DND-41 (cell line): ENCODE measurements around the gene CDH1.

ENCODE experiments used
- EZH2 ChIP-seq: IDR thresholded peaks from 3 replicates; pipeline ENCODE4 v1.6.1; 2012; ENCODE audit warnings: borderline replicate concordance, low read depth, mild to moderate bottlenecking, moderate library complexity, low read length, inconsistent platforms; ENCODE audit not compliant: severe bottlenecking
- TF ChIP-seq, protein P1 (sequence below): IDR thresholded peaks from 2 replicates; pipeline ENCODE4 v1.5.1; 2012; ENCODE audit warnings: borderline replicate concordance, low read length, moderate library complexity, mild to moderate bottlenecking; ENCODE audit not compliant: poor library complexity, severe bottlenecking; ENCODE audit errors: extremely low read depth

DNA sequence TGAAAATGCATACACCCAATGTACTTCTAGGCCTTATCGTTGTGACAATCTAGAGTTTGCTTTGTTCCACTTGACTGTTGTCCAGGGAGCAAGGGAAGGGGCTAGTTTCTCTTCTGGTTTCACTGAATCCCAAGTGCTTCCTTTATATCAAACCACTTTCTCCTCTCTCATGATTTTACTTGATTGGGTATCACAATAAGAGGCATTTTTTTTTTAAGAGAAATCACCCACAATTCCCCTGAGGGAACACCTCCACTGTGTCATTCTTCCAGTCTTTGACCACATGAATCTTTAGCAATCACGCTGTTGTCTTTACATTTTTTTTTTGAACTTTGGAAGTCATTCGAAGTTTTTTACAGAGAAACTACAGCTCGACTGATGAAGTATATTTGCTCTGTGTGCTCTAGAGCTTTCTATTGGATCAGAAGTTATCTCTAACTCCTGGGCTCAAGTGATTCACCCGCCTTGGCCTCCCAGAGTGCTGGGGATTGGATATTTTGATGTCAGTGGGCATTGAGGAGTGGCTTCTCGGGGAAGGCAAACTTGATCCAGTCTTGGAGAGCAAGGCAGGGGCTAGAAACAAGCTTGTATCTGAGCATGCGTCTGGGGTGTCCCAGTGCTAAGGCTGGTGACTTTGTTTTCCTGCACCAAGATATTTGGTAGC, 3.0 kb downstream of the CDH1 start:
- TF ChIP-seq, protein P1, sequence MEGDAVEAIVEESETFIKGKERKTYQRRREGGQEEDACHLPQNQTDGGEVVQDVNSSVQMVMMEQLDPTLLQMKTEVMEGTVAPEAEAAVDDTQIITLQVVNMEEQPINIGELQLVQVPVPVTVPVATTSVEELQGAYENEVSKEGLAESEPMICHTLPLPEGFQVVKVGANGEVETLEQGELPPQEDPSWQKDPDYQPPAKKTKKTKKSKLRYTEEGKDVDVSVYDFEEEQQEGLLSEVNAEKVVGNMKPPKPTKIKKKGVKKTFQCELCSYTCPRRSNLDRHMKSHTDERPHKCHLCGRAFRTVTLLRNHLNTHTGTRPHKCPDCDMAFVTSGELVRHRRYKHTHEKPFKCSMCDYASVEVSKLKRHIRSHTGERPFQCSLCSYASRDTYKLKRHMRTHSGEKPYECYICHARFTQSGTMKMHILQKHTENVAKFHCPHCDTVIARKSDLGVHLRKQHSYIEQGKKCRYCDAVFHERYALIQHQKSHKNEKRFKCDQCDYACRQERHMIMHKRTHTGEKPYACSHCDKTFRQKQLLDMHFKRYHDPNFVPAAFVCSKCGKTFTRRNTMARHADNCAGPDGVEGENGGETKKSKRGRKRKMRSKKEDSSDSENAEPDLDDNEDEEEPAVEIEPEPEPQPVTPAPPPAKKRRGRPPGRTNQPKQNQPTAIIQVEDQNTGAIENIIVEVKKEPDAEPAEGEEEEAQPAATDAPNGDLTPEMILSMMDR: no peak
- TF ChIP-seq EZH2: no peak
